SK-N-SH (cell line): ENCODE data around the gene MAP1LC3C. TPM values are rescaled to one million over a fixed set of nuclear protein-coding genes. Genes with fewer than 3 reads are reported as not detected.

Source experiments
- CTCF ChIA-PET: fragments of 300-600, 350-600 bp; formaldehyde crosslinking; extraction: SDS; loops from one replicate; lab custom pipeline; 2021; lab: Yijun Ruan, JAX
- POLR2A ChIA-PET: fragments of 350-600 bp; sonication (Branson Sonifier 250); formaldehyde crosslinking; extraction: SDS; loops from one replicate; lab custom pipeline; 2020; ENCODE audit warnings: antibody characterized with exemption, inconsistent platforms; lab: Yijun Ruan, JAX
- DNase-seq: peaks from one replicate; pipeline ENCODE4 v3.0.0; 2012
- H2AFZ ChIP-seq: fragments of 200-600 bp; sonication (generic); 2 replicates; pipeline ENCODE4 v1.8.1; 2016; ENCODE audit warnings: antibody characterized with exemption, mild to moderate bottlenecking, low read depth
- H3F3A ChIP-seq: fragments of 200-600 bp; sonication (generic); replicated peaks from 2 replicates; pipeline ENCODE3; 2016; ENCODE audit warnings: antibody characterized with exemption, mild to moderate bottlenecking; ENCODE audit not compliant: insufficient read depth
- H3K27ac ChIP-seq, 2 experiments: fragments of 200-500 bp in 1 of 2; fragments of 200-600 bp in 1 of 2; sonication (Bioruptor generic) in 1 of 2; sonication (generic), shearing (Covaris generic) in 1 of 2; 2 replicates each; pipeline versions ENCODE4 v1.5.1 to v1.6.1; 2014 to 2016; ENCODE audit warnings: low read depth in 2 of 2, inconsistent platforms in 1 of 2, low read length in 1 of 2, mild to moderate bottlenecking in 1 of 2, mixed read lengths in 1 of 2
- H3K27me3 ChIP-seq: fragments of 200-600 bp; sonication (generic), shearing (Covaris generic); 2 replicates; pipeline ENCODE4 v1.6.1; 2016; ENCODE audit warnings: mixed run types; ENCODE audit not compliant: insufficient read depth
- H3K36me3 ChIP-seq, 2 experiments: fragments of 200-500 bp in 1 of 2; fragments of 200-600 bp in 1 of 2; sonication (Bioruptor generic) in 1 of 2; sonication (generic) in 1 of 2; replicated peaks in 1 of 2; 2 replicates each; pipeline versions ENCODE3 to v1.5.1; 2014 to 2016; ENCODE audit warnings: low read length in 1 of 2, mild to moderate bottlenecking in 1 of 2; ENCODE audit not compliant: insufficient read depth in 2 of 2, control insufficient read depth in 1 of 2
- H3K4me1 ChIP-seq, 2 experiments: fragments of 200-500 bp in 1 of 2; fragments of 200-600 bp in 1 of 2; sonication (Bioruptor generic) in 1 of 2; sonication (generic), shearing (Covaris generic) in 1 of 2; 2 replicates each; pipeline versions ENCODE4 v1.5.1 to v1.6.1; 2014 to 2016; ENCODE audit warnings: low read depth in 1 of 2, low read length in 1 of 2, mixed run types in 1 of 2; ENCODE audit not compliant: insufficient read depth in 2 of 2, control insufficient read depth in 1 of 2
- H3K4me2 ChIP-seq: fragments of 200-600 bp; sonication (generic), shearing (Covaris generic); 2 replicates; pipeline ENCODE4 v1.6.1; 2017; ENCODE audit warnings: mixed run types
- H3K4me3 ChIP-seq, 2 experiments: fragments of 200-500 bp in 1 of 2; fragments of 200-600 bp in 1 of 2; sonication (Bioruptor generic) in 1 of 2; sonication (generic), shearing (Covaris generic) in 1 of 2; 2 replicates each; pipeline versions ENCODE4 v1.5.1 to v1.8.1; 2014 to 2016; ENCODE audit warnings: low read depth in 2 of 2, inconsistent platforms in 1 of 2, low read length in 1 of 2, mild to moderate bottlenecking in 1 of 2, mixed read lengths in 1 of 2, moderate library complexity in 1 of 2
- H3K79me2 ChIP-seq: fragments of 200-600 bp; sonication (generic); 2 replicates; pipeline ENCODE4 v1.8.1; 2017; ENCODE audit warnings: mild to moderate bottlenecking; ENCODE audit not compliant: insufficient read depth
- H3K9ac ChIP-seq: fragments of 200-600 bp; sonication (generic); 2 replicates; pipeline ENCODE4 v1.6.1; 2017; ENCODE audit warnings: mixed run types
- H3K9me2 ChIP-seq: fragments of 200-600 bp; sonication (generic); 2 replicates; pipeline ENCODE4 v1.6.1; 2017; ENCODE audit warnings: mixed run types
- H3K9me3 ChIP-seq: fragments of 200-600 bp; sonication (generic); 2 replicates; pipeline ENCODE4 v1.6.1; 2017; ENCODE audit warnings: mixed run types, mild to moderate bottlenecking, moderate library complexity
- H4K20me1 ChIP-seq: fragments of 200-600 bp; sonication (generic); 2 replicates; pipeline ENCODE4 v1.6.1; 2017; ENCODE audit warnings: mild to moderate bottlenecking, mixed run types; ENCODE audit not compliant: insufficient read depth
- CTCF ChIP-seq: fragments of 200-600 bp; sonication (generic); IDR thresholded peaks from 2 replicates; pipeline ENCODE4 v1.6.1; 2017; ENCODE audit warnings: antibody characterized with exemption, mild to moderate bottlenecking, moderate library complexity
- FOSL2 ChIP-seq: IDR thresholded peaks from 2 replicates; pipeline ENCODE4 v1.4.0; 2012; ENCODE audit warnings: low read depth, mild to moderate bottlenecking, moderate library complexity, borderline replicate concordance
- GATA2 ChIP-seq: sonication (generic); formaldehyde crosslinking; IDR thresholded peaks from 2 replicates; pipeline ENCODE4 v1.5.0; 2020; ENCODE audit warnings: mild to moderate bottlenecking, missing genetic modification reagents
- IRF3 ChIP-seq: fragments of 150-350 bp; IDR thresholded peaks from 2 replicates; pipeline ENCODE4 v1.6.1; 2016; ENCODE audit warnings: mild to moderate bottlenecking, low read depth, low read length
- JUND ChIP-seq: IDR thresholded peaks from 2 replicates; pipeline ENCODE4 v1.4.0; 2012
- MEF2A ChIP-seq: IDR thresholded peaks from 2 replicates; pipeline ENCODE4 v1.4.0; 2012; ENCODE audit warnings: low read depth, borderline replicate concordance
- RAD21 ChIP-seq: IDR thresholded peaks from 2 replicates; pipeline ENCODE4 v1.6.1; 2012; ENCODE audit warnings: mild to moderate bottlenecking, low read length
- RFX5 ChIP-seq: IDR thresholded peaks from 2 replicates; pipeline ENCODE4 v1.6.1; 2012; ENCODE audit warnings: mild to moderate bottlenecking, improper control_type of control experiment, low read length
- TAF1 ChIP-seq: IDR thresholded peaks from 2 replicates; pipeline ENCODE4 v1.6.1; 2012; ENCODE audit warnings: low read depth, mild to moderate bottlenecking, low read length, moderate library complexity, borderline replicate concordance
- TCF12 ChIP-seq: IDR thresholded peaks from 2 replicates; pipeline ENCODE4 v1.4.0; 2012
- TEAD4 ChIP-seq: IDR thresholded peaks from 2 replicates; pipeline ENCODE4 v1.4.0; 2012; ENCODE audit warnings: mild to moderate bottlenecking, borderline replicate concordance; ENCODE audit not compliant: insufficient read depth
- USF2 ChIP-seq: fragments of 150-350 bp; IDR thresholded peaks from 2 replicates; pipeline ENCODE4 v1.6.1; 2017; ENCODE audit warnings: antibody characterized with exemption, low read length, low read depth, borderline replicate concordance
- YY1 ChIP-seq: IDR thresholded peaks from 2 replicates; pipeline ENCODE4 v1.4.0; 2012; ENCODE audit warnings: low read depth, mild to moderate bottlenecking
- ZBTB33 ChIP-seq: IDR thresholded peaks from 2 replicates; pipeline ENCODE4 v1.4.0; 2012; ENCODE audit warnings: low read depth, borderline replicate concordance
- WGBS: methylation state at CpG from one replicate; pipeline ENCODE4 v1.1.6; 2017; ENCODE audit warnings: low lambda C conversion rate; 5-methylcytosine and 5-hydroxymethylcytosine counted together
- polyA plus RNA-seq, 3 experiments: library from polyadenylated mRNA; depleted of rRNA; stranded (reverse); fragments of >200 nt; gene quantifications; 2 replicates each; pipeline ENCODE4 v1.2.3, GENCODE V29; 2012

Gene MAP1LC3C
- polyA plus RNA-seq, 1 of the 3 experiments (the other 2 are of a cell fraction) = 0.20 TPM

GRCh38 chr1:242033447-242033846, 34.5 kb upstream of the MAP1LC3C start:
- Histone ChIP-seq H3K9me3 (no peaks in the 10 kb centered on the region), H3K79me2 (no peaks in the 10 kb centered on the region), H3K9me2 (no peaks in the 10 kb centered on the region), H3F3A (no peaks in the 10 kb centered on the region), H3K36me3 (no peaks in the 10 kb centered on the region), H3K27me3 (no peaks in the 10 kb centered on the region), H3K4me1 (no peaks in the 10 kb centered on the region), H4K20me1 (no peaks in the 10 kb centered on the region), H3K4me3 (no peak overlapping the region), H3K4me2 (no peak overlapping the region), H3K27ac (no peak overlapping the region), H2AFZ (no peak overlapping the region), H3K9ac (no peak overlapping the region)
- ChIA-PET POLR2A (no interaction called here), CTCF (no interaction called here)
- 43% methylated on average over 4 of the region's 4 CpGs for WGBS
- no peak for DNase-seq
- TF ChIP-seq ZBTB33 (no peak), TAF1 (no peak), RFX5 (no peak), TCF12 (no peak), JUND (no peak), GATA2 (no peak), CTCF (no peak), USF2 (no peak), IRF3 (no peak), RAD21 (no peak), YY1 (no peak), TEAD4 (no peak), FOSL2 (no peak), MEF2A (no peak)
